HG03469 (cell line): Measurements from ENCODE around the gene MS4A14.
"Not testable (repeated sequence)": the region's sequence is repeated elsewhere in the genome, so short reads cannot be mapped to it uniquely, and the experiment has no call there.

Experiments
- ATAC-seq: cut with Tn5 transposase; IDR thresholded peaks from one replicate; pipeline ENCODE4 v1.9.1; 2021; ENCODE audit warnings: mild to moderate bottlenecking, moderate library complexity, moderate number of reproducible peaks; ENCODE audit not compliant: unreplicated experiment

MS4A14 gene

DNA sequence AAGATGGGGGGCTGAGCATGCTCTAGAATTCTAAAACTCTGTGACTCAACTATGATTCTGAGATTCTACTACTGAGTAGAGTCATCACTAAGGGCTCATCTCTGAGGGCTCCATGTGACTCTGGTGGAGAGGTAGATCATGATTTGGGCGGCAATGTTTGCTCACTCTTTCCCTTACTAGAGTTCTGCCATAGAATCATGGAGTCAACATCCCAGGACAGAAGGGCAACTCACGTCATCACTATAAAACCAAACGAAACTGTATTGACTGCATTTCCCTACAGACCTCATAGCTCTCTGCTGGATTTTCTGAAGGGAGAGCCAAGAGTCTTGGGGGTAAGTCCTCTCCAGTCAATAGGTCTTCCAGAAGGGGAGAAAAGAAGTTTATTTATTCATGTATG lies at the start of gene MS4A14:
Gene MS4A14, plus strand, starts transcription at position 78 of the 400 bp plus-strand sequence. Its CDS starts 120 bp downstream, at position 198.
- no peak for ATAC-seq

DNA sequence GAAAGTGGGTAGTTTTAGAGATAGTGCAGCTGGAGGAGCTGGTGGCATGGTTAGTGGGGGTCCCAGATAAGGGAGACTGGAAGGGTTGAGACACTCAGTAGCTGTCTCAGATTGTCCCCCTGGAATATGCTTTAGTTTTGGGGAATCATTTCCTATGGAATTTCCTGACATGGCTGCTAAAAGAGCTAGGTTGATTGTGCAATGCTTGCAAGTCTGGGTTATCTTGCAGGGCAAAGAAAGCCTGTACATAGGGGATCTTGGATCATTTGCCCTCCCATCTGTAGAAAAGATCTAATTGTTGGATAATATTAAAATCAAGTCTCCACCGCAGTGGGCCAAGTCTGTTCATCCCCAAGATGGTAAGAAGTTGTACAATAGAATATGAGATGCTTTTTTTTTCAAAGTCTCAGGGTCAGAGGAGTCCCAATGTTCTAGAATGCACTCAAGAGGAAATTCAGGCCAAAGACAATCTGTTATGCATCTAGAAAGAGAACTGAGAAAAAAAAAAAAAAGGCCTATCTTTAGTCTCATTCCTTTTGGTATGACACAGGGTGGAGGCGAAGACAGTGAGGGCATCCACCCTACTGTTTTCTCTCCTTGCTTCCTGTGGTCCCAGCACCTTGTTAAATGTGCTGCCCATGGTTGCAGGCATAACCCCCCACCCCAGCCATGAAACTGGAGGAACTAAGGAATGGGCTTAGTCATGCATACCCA lies 49.0 kb upstream of the MS4A14 start:
- no peak for ATAC-seq

DNA sequence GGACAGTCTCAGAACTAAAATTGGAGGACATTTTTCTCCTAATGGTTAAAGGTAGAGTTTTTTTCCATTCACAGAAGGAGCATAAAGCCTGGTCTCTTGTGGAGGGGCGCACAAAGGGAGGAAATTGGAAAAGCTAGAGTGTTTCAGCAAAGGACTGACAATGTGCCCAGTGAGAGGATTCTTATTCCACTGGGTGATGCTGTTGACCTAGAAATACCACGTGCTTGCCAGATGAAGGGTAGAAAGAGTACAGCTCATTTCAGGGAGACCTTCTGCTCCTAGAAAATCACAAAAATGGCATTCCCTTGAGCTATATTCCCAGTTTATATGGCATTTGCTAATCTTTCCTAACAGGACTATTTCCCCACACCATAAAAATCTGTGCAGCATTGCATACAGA lies 48.1 kb upstream of the MS4A14 start:
- no peak for ATAC-seq

DNA sequence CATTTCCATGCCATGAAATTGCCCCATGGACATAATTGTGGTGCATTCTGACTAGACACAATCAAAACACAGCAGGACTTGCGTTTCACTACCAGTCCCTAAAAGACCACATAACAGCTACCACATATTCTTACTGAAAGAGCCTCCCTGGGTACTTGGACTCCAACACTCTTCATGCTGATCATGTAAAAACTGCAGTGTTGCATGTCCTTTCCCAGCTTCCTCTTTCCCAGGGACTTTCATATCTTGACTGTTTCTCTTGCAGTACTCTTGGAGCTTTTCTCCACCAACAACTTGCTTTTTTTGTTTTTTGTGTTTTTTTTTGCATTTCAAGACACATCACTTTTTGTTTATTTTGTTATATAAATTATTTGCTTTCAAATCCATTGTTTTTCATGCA lies 46.3 kb upstream of the MS4A14 start:
- ATAC-seq, result no peak

- ATAC-seq, result no peak
Observed at GRCh38 chr11:60357771-60358170, 38.5 kb upstream of the MS4A14 start.

GRCh38 chr11:60360621-60361020 lies 35.6 kb upstream of the MS4A14 start:
- no peak for ATAC-seq

- ATAC-seq, result no peak
Observed at GRCh38 chr11:60362241-60362640, 34.0 kb upstream of the MS4A14 start.

DNA sequence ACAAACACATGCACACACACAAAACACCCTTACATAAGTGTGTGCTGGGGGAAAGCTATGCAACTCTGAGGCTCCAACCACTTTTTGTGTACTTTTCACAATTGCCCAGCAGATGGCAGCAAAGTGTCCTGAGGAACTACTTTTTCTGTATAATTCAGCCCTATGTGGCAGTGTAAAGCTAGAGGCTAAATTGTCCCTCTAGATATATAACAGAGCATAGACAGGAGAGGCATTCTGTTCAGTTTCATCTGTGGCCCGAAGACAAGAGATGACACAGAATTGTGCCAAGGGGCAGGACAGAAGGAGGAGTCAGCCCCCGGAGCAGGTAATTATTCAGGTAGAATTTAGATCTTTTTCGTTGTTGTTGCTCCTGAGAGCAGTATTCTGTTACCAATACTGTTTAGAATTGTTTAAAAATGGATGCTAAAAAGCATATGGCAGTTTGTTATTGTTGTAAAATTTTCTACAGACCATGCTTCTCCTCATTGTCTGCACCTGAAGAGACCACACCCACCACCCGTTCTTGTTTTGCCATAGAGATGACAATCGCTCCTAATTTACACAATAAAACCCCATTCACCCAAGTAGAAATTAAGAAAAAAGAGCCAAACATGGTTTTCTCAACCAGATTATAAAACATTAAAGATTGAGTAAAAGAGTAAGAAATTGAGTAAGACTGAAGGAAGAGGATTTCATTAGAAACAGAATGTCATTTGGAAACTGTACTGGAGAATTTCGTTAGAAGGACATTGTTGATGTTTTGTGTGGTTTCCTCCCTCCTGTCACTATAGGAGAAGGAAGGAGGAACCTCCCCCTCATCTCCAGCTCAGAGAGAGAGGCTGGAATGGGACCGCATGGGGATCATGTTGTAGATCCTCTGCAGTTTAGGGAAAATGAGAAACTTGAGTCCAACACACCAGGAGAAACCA lies 32.5 kb upstream of the MS4A14 start:
- peak; percentile 45 for ATAC-seq

GRCh38 chr11:60366262-60366904 lies 29.9 kb upstream of the MS4A14 start:
- ATAC-seq, result not testable (repeated sequence)

DNA sequence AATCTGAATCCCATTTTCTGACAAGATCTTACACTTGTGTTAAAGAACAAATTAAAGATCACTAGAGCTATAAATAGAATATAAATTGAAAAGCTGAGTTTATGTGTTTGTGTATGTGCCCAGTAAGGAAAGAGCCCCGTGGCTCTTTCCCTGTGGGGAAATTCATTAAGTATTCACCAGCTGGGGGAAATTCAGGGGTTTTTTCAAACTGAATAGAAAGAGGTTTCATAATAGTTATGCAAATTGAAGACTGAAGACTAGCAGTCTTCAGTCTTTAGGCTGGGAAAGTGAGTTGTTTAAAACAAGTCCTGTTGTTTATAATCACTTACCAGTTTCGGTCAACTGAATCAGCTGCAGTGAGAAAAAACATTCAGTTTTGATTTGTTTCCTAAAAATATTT lies 29.2 kb upstream of the MS4A14 start:
- ATAC-seq, result peak; percentile 68

DNA sequence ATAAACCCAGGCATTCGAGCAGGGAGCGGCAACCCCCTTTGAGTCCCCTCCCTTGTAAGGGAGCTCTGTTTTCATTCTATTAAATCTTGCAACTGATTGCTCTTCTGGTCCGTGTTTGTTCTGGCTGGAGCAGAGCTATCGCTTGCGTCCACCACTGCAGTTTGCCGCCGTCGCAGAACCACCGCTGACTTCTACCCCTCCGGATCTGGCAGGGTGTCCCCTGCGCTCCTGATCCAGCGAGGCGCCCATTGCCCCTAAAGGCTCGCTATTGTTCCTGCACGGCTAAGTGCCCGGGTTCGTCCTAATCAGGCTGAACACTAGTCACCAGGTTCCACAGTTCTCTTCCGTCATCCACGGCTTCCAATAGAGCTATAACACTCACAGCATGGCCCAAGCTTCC lies 28.4 kb upstream of the MS4A14 start:
- ATAC-seq, result no peak

DNA sequence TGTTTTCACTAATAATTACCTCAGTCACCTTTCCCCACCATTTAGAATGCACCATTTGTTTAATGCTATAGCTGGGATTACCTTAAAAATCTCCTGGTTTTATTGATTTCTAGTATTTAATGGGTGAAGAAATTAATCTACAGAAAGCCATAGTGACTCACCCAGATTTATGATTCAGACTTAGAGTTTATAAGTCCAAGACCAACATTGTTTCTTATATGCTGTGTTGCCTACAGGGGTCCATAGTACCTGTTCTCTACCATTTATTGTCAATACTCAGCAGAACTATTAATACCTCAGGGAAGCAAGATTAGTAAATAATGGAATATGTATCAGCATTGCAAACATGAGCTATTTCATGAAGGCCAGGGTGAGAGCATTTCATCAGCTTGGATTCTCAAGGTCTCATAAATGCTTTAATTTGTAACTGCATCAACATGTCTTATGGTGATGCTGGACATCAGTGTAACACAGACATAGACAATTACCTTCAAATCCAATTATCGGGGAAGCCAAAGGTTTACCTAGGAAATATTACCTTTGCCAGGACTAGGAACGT lies 25.9 kb upstream of the MS4A14 start:
- ATAC-seq, result no peak

- no peak for ATAC-seq
Observed at GRCh38 chr11:60370811-60371298, 25.4 kb upstream of the MS4A14 start.

DNA sequence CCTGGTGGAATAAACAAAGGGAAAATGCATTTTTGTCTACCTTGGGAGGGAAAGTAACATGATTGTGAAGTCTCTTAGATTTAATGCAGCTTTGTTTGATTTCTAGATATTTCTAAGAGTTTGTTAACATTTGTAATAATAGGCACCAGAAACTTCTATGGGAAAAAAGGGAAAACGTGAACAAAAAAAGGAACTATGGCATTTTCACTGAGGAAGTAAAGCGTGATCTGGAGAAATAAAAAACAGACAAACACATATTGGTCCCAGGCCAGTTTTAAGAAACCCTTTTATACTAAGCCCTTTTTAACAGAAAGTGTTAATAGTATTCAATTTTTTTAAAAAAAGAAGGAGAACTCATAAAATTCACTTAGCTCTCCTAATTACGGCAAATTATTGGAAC lies 24.9 kb upstream of the MS4A14 start:
- no peak for ATAC-seq

DNA sequence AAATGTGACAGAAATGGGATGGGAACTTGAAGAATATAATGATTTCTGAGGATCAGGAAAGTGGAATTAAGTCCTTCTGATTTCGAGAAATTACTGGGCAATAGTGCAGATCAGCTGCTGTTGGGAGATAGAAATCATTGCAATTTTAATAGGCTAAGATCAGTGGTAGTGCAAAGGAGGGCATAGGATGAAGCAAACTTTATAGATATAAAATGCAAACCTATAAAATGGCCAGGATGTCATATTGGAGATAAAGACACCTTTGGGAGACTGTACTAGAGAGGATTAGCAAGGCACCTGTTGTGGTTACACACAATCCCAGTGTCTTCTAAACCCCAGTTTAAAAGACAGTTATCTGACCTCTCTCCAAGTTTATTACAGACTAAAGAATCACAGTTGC lies 24.4 kb upstream of the MS4A14 start:
- ATAC-seq, result no peak

GRCh38 chr11:60372767-60373166 lies 23.5 kb upstream of the MS4A14 start:
- ATAC-seq, result no peak

- ATAC-seq, result no peak
Observed at GRCh38 chr11:60375316-60375715, 20.9 kb upstream of the MS4A14 start.

GRCh38 chr11:60376601-60377000 lies 19.7 kb upstream of the MS4A14 start:
- no peak for ATAC-seq

DNA sequence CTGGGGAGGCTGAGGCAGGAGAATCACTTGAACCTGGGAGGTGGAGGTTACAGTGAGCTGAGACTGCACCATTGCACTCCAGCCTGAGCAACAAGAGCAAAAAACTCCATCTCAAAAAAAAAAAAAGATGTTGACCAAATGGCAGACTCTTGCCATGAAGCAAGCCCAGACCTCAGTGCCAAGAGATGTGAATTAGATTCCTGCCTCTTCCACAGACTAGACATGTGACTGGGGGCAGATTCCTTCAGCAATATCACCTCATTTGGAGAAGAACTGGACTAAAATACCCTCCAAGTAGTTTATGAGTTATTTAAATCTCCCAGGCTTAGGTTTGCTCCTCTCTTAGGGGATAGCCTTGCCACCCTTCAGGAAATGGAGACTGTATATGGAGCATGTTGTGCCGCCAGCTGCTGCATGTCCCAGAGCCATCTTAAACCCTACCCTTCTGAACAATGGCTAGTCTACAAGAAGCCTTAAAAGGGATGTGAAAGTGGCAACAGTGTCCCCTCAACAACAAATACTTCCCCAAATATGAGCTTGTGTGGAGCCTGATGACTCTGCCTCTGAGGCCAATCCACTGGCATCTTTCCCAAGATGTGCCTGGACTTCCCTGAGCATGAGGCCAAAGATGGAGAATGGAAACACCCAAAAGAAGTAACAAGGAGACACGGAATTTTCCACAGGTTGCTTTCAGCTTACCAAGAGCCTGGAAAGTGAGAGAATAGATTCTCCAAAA lies 18.7 kb upstream of the MS4A14 start:
- ATAC-seq, result no peak

DNA sequence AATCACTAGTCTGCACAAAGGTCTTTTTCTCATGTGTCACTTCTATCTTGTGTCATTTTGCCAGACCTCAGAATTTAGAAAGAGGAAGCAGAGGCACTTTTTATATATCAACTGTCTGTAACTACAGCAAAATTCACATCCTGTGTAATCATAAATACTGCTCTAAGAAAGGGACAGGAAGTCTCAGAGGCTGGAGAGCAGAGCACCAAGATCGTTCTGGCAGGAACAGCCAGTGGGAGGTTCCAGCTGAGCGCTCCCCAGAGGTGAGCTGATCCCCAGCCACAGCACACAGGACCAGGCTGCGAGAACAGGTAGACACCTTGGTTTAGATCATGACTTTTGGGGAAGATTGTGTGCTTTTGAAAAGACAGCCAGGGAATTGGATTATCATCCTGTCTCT lies 17.9 kb upstream of the MS4A14 start, which contains the start of gene MS4A7:
Gene MS4A7, plus strand, starts transcription at position 179 of the 400 bp plus-strand sequence. CDS start 4,610 bp downstream, outside the sequence.
- ATAC-seq, result peak; percentile 86
